H1 (cell line): ENCODE measurements around the gene ZSWIM6. TPM values are rescaled to one million over a fixed set of nuclear protein-coding genes. Genes with fewer than 3 reads are reported as not detected.

Experiments used
- JUN ChIP-seq: IDR thresholded peaks from 2 replicates; pipeline ENCODE4 v1.6.1; 2011; ENCODE audit warnings: low read depth, mild to moderate bottlenecking, improper control_type of control experiment, low read length
- NRF1 ChIP-seq: IDR thresholded peaks from 2 replicates; pipeline ENCODE4 v1.6.1; 2011; ENCODE audit warnings: mild to moderate bottlenecking, low read depth, low read length, improper control_type of control experiment
- SIN3A ChIP-seq, 2 experiments: IDR thresholded peaks in 1 of 2; conservative IDR thresholded peaks in 1 of 2; 2 replicates each; pipeline ENCODE4 v1.6.1; 2011 to 2012; ENCODE audit warnings: low read length in 2 of 2, improper control_type of control experiment in 1 of 2, low read depth in 1 of 2, mild to moderate bottlenecking in 1 of 2
- polyA plus RNA-seq, 7 experiments: library from polyadenylated mRNA; depleted of rRNA in 3 of 7; stranded (reverse) in 5 of 7; unstranded in 2 of 7; fragments of >200 nt in 5 of 7; fragments of 200-250 nt in 2 of 7; gene quantifications; 1 replicate in 5 of 7; 2 replicates in 1 of 7; 4 replicates in 1 of 7; pipeline versions ENCODE4 v1.2.1 to v1.2.3, GENCODE V29; 2011 to 2013; ENCODE audit warnings: missing spikeins in 2 of 7, mixed read lengths in 2 of 7
- total RNA-seq: library from RNA; stranded (reverse); fragmentation: NEBNext Ultra II Directional; extraction: Animal tissue kit (Norgen Biotek cat#: 25700); gene quantifications from 2 replicates; pipeline ENCODE4 v1.2.1, GENCODE V29; 2021
- TF ChIP-seq, protein P1 (sequence below): fragments of 300-600 bp; sonication (generic); IDR thresholded peaks from 2 replicates; pipeline ENCODE4 v1.7.1; 2012; ENCODE audit warnings: low read length, moderate library complexity, mild to moderate bottlenecking, inconsistent platforms; ENCODE audit not compliant: insufficient replicate concordance

ZSWIM6 gene
- total and polyA plus RNA-seq, 2 of the 8 experiments (the other 6 are each of a cell fraction or from before 2014, with no cell fraction given): 7.9 to 12.4 TPM

DNA sequence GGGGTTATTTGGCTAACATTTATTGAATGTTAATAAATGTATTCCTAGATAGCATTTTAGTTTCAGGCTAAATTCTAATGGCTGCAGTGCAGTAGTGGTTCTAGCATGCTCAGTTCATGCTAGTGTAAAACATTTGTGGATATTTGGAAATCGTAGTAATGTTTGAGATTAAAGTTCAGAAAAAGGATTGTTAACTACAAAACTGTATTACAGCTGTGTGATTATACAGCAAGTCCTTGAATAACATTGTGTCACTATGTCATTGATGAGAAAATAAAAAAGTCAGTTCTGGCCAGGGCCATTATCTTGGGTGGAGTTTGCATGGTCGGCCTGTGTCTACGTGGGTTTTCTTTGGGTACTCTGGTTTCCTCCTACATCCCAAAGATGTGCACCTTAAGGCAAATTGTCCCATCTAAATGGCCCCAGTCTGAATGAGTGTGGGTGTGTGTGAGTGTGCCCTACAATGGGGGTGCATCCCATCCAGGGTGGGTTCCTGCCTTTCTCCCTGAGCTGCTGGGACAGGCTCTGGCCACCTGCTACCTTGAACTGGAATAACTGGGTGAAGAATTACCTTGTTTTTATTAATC is 8.8 kb downstream of the ZSWIM6 start (continued):
- TF ChIP-seq NRF1: no peak
- TF ChIP-seq, protein P1, sequence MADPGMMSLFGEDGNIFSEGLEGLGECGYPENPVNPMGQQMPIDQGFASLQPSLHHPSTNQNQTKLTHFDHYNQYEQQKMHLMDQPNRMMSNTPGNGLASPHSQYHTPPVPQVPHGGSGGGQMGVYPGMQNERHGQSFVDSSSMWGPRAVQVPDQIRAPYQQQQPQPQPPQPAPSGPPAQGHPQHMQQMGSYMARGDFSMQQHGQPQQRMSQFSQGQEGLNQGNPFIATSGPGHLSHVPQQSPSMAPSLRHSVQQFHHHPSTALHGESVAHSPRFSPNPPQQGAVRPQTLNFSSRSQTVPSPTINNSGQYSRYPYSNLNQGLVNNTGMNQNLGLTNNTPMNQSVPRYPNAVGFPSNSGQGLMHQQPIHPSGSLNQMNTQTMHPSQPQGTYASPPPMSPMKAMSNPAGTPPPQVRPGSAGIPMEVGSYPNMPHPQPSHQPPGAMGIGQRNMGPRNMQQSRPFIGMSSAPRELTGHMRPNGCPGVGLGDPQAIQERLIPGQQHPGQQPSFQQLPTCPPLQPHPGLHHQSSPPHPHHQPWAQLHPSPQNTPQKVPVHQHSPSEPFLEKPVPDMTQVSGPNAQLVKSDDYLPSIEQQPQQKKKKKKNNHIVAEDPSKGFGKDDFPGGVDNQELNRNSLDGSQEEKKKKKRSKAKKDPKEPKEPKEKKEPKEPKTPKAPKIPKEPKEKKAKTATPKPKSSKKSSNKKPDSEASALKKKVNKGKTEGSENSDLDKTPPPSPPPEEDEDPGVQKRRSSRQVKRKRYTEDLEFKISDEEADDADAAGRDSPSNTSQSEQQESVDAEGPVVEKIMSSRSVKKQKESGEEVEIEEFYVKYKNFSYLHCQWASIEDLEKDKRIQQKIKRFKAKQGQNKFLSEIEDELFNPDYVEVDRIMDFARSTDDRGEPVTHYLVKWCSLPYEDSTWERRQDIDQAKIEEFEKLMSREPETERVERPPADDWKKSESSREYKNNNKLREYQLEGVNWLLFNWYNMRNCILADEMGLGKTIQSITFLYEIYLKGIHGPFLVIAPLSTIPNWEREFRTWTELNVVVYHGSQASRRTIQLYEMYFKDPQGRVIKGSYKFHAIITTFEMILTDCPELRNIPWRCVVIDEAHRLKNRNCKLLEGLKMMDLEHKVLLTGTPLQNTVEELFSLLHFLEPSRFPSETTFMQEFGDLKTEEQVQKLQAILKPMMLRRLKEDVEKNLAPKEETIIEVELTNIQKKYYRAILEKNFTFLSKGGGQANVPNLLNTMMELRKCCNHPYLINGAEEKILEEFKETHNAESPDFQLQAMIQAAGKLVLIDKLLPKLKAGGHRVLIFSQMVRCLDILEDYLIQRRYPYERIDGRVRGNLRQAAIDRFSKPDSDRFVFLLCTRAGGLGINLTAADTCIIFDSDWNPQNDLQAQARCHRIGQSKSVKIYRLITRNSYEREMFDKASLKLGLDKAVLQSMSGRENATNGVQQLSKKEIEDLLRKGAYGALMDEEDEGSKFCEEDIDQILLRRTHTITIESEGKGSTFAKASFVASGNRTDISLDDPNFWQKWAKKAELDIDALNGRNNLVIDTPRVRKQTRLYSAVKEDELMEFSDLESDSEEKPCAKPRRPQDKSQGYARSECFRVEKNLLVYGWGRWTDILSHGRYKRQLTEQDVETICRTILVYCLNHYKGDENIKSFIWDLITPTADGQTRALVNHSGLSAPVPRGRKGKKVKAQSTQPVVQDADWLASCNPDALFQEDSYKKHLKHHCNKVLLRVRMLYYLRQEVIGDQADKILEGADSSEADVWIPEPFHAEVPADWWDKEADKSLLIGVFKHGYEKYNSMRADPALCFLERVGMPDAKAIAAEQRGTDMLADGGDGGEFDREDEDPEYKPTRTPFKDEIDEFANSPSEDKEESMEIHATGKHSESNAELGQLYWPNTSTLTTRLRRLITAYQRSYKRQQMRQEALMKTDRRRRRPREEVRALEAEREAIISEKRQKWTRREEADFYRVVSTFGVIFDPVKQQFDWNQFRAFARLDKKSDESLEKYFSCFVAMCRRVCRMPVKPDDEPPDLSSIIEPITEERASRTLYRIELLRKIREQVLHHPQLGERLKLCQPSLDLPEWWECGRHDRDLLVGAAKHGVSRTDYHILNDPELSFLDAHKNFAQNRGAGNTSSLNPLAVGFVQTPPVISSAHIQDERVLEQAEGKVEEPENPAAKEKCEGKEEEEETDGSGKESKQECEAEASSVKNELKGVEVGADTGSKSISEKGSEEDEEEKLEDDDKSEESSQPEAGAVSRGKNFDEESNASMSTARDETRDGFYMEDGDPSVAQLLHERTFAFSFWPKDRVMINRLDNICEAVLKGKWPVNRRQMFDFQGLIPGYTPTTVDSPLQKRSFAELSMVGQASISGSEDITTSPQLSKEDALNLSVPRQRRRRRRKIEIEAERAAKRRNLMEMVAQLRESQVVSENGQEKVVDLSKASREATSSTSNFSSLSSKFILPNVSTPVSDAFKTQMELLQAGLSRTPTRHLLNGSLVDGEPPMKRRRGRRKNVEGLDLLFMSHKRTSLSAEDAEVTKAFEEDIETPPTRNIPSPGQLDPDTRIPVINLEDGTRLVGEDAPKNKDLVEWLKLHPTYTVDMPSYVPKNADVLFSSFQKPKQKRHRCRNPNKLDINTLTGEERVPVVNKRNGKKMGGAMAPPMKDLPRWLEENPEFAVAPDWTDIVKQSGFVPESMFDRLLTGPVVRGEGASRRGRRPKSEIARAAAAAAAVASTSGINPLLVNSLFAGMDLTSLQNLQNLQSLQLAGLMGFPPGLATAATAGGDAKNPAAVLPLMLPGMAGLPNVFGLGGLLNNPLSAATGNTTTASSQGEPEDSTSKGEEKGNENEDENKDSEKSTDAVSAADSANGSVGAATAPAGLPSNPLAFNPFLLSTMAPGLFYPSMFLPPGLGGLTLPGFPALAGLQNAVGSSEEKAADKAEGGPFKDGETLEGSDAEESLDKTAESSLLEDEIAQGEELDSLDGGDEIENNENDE: no peak
- TF ChIP-seq SIN3A (conservative IDR thresholded peaks at IDR 0.05 in 1 of 2, IDR thresholded peaks at IDR 0.05 in 1 of 2; ENCODE audit: low read depth in 1 of 2, low read length in 2 of 2): no peak
- no peak for TF ChIP-seq JUN
